ENCODE measurements around the gene TLX1.

GRCh38 chr10:101152316-101152715 is 21.2 kb downstream of the TLX1 start:
- TF ChIP-seq, protein P1, sequence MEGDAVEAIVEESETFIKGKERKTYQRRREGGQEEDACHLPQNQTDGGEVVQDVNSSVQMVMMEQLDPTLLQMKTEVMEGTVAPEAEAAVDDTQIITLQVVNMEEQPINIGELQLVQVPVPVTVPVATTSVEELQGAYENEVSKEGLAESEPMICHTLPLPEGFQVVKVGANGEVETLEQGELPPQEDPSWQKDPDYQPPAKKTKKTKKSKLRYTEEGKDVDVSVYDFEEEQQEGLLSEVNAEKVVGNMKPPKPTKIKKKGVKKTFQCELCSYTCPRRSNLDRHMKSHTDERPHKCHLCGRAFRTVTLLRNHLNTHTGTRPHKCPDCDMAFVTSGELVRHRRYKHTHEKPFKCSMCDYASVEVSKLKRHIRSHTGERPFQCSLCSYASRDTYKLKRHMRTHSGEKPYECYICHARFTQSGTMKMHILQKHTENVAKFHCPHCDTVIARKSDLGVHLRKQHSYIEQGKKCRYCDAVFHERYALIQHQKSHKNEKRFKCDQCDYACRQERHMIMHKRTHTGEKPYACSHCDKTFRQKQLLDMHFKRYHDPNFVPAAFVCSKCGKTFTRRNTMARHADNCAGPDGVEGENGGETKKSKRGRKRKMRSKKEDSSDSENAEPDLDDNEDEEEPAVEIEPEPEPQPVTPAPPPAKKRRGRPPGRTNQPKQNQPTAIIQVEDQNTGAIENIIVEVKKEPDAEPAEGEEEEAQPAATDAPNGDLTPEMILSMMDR (optimal IDR thresholded peaks at IDR 0.05 in 1 of 3, IDR thresholded peaks at IDR 0.05 in 1 of 3, conservative IDR thresholded peaks at IDR 0.05 in 1 of 3; ENCODE audit: extremely low read depth in 1 of 3, insufficient read depth in 2 of 3, low read length in 3 of 3), result no peak
- no peak for TF ChIP-seq EZH2 (IDR thresholded peaks at IDR 0.05; ENCODE audit: low read length)

Measured in keratinocyte (primary cell).